ENCODE measurements around the gene CEP57. TPM values are rescaled to one million over a fixed set of nuclear protein-coding genes. Genes with fewer than 3 reads are reported as not detected.

Gene CEP57
- total RNA-seq, 2 donors from 2014 or later, result 23.6 to 26.3 TPM

DNA sequence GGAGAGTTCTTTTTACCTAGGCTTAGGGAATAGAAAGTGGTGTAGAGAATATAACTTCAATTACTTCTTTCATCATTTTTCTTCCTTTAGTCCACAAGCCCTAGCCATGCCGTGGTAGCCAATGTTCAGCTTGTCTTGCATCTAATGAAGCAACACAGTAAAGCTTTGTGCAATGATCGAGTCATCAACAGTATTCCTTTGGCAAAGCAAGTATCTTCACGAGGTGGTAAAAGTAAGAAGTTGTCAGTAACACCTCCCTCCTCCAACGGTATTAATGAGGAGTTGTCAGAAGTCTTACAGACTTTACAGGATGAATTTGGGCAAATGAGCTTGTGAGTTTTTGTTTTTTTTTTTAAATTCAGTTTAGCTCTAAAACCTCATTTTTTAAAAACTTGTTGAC, 37.4 kb downstream of the CEP57 start:
- Histone ChIP-seq H3K36me3 (peaks cover 13% of the 10 kb centered on the region), H3K4me3 (no peak overlapping the region)

DNA sequence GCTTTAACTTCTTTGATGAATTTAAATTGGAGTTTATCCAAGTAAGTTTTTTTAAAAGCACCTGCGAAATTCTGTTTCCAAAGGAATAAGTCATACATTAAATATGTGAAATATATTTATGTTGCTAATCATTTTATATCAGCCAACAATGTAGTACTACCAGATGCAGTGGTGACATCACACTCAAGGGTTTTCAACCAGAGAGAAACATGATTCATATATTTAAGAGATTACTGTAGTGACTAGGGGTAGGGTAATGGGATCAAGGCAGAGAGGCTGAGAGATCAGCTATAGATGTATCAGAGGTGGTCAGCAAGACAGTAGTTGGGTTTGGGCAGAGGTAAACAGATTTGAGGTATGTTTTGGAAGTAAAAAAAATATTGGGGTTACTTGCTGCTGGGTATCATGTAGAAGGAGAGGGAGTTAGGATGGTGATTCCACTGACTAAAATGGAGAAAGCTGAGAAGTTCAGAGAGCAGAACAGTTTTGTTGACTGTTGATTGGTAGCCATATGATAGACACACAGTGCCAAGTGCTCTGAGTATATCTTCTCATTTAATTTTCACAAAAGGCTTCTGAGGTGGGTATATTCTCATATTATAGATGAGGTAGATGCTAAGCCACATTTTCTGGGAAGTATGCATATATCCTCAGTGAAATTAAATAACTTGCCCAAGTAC, 39.4 kb downstream of the CEP57 start:
- Histone ChIP-seq H3K27me3 (replicated peaks; ENCODE audit: insufficient read depth) (no peaks in the 10 kb centered on the region), H3K4me1 (ENCODE audit: control insufficient read depth in 1 of 2, low read depth in 2 of 2) (no peaks in the 10 kb centered on the region), H3K9me3 (no peaks in the 10 kb centered on the region), H3K4me3 (no peak overlapping the region), H3K36me3 (peaks cover 17% of the 10 kb centered on the region), H3K27ac (no peak overlapping the region)
- DNase-seq (ENCODE audit: low spot score) (no peak), ATAC-seq (ENCODE audit: insufficient number of reproducible peaks, low FRiP score, low read depth) (no peak)
- TF ChIP-seq, protein P1, sequence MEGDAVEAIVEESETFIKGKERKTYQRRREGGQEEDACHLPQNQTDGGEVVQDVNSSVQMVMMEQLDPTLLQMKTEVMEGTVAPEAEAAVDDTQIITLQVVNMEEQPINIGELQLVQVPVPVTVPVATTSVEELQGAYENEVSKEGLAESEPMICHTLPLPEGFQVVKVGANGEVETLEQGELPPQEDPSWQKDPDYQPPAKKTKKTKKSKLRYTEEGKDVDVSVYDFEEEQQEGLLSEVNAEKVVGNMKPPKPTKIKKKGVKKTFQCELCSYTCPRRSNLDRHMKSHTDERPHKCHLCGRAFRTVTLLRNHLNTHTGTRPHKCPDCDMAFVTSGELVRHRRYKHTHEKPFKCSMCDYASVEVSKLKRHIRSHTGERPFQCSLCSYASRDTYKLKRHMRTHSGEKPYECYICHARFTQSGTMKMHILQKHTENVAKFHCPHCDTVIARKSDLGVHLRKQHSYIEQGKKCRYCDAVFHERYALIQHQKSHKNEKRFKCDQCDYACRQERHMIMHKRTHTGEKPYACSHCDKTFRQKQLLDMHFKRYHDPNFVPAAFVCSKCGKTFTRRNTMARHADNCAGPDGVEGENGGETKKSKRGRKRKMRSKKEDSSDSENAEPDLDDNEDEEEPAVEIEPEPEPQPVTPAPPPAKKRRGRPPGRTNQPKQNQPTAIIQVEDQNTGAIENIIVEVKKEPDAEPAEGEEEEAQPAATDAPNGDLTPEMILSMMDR (IDR thresholded peaks at IDR 0.05), result no peak

More for the DNA sequence above, 37.4 kb downstream of the CEP57 start:
- no peaks in the 10 kb centered on the region for H3K9me3 ChIP-seq
- H3K27ac ChIP-seq, result no peak overlapping the region
- no peaks in the 10 kb centered on the region for H3K4me1 ChIP-seq (ENCODE audit: control insufficient read depth in 1 of 2, low read depth in 2 of 2)
- TF ChIP-seq, protein P1 (IDR thresholded peaks at IDR 0.05), result no peak
- no peaks in the 10 kb centered on the region for H3K27me3 ChIP-seq (replicated peaks; ENCODE audit: insufficient read depth)
- ATAC-seq (ENCODE audit: insufficient number of reproducible peaks, low FRiP score, low read depth) (no peak), DNase-seq (ENCODE audit: low spot score) (no peak)

DNA sequence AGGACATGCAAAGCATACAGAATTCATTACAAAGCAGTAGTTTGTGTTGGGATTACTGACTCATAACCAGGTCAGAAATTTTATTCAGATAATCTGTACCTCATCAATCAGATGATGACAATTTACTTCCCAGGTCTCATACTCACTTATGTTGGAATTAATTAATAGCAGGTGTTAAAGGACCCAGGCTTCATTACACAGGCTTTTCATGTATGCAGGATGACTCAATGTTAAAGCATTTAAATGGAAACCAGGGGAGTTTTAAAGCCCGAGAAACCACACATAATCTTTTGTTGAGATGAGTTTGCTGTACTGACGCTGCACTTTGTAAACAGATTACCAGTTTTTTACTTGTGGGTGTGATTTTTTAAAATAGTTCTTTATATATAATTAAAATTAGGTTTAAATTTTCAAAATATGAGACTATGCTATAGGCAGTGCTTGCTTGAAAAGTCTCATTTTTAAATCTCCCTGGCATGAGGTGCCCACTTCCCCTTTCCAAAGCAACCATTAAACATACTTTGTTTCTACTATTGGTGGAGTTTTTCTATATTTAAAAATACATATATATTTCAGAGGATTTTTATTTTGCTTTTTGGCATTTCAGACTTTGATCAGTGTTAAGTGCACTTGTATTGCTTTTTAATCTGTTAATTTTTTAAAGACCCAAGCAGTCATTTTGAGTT, 41.0 kb downstream of the CEP57 start:
- H3K4me1 ChIP-seq (ENCODE audit: control insufficient read depth in 1 of 2, low read depth in 2 of 2), result peaks cover 0 to 6% of the 10 kb centered on the region in 2 donors
- H3K9me3 ChIP-seq, result no peaks in the 10 kb centered on the region
- TF ChIP-seq, protein P1 (IDR thresholded peaks at IDR 0.05), result no peak
- ATAC-seq (ENCODE audit: insufficient number of reproducible peaks, low FRiP score, low read depth) (no peak), DNase-seq (ENCODE audit: low spot score) (no peak)
- no peaks in the 10 kb centered on the region for H3K27me3 ChIP-seq (replicated peaks; ENCODE audit: insufficient read depth)
- peaks cover 19% of the 10 kb centered on the region for H3K36me3 ChIP-seq
- no peak overlapping the region for H3K4me3 ChIP-seq
- no peak overlapping the region for H3K27ac ChIP-seq

DNA sequence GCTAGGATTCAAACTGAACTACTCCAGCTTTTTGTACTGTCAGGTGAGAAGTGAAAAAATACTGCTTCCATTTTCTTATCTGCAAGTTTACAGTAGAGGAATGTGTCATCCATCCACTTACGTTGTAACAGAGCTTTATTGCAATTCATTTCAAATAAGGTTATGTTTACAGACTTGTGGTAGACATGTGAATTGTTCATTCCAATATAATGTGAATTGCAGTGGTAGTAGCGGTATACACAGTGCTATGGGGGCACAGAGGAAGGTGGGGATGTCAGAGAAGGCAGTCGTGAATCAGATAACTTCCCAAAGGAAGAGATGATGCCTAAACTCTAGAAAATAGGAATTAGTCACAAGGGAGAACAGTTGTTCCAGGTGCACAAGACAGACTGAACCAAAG, 42.5 kb downstream of the CEP57 start:
- no peaks in the 10 kb centered on the region for H3K9me3 ChIP-seq
- H3K36me3 ChIP-seq, result peaks cover 22% of the 10 kb centered on the region
- H3K27ac ChIP-seq, result no peak overlapping the region
- TF ChIP-seq, protein P1 (IDR thresholded peaks at IDR 0.05), result no peak
- no peak for ATAC-seq (ENCODE audit: insufficient number of reproducible peaks, low FRiP score, low read depth)
- no peaks in the 10 kb centered on the region for H3K27me3 ChIP-seq (replicated peaks; ENCODE audit: insufficient read depth)
- H3K4me3 ChIP-seq, result no peak overlapping the region
- DNase-seq (ENCODE audit: low spot score), result no peak
- peaks cover 0 to 6% of the 10 kb centered on the region in 2 donors for H3K4me1 ChIP-seq (ENCODE audit: control insufficient read depth in 1 of 2, low read depth in 2 of 2)

DNA sequence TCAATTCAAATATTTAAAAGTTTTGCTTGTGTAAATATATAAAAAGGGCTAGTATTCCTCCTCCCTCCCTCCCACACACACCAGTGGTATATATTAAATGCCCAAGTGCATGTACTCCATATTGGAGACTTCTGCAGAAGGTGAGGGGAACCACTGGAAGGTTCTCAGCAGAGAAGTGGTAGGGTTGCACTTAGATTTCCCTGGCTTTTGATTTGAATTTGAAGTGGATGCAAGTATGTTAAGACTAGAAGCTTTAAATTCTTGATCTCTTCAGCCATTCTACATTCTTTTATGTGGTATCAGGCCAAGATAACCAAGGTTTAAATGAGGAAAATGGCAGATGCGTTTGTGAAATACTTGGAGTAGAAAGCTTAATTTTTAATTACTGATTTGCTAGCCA, 43.1 kb downstream of the CEP57 start:
- H3K4me1 ChIP-seq (ENCODE audit: control insufficient read depth in 1 of 2, low read depth in 2 of 2), result peaks cover 0 to 6% of the 10 kb centered on the region in 2 donors
- no peak overlapping the region for H3K4me3 ChIP-seq
- no peak overlapping the region for H3K27ac ChIP-seq
- no peaks in the 10 kb centered on the region for H3K9me3 ChIP-seq
- H3K27me3 ChIP-seq (replicated peaks; ENCODE audit: insufficient read depth), result no peaks in the 10 kb centered on the region
- H3K36me3 ChIP-seq, result peaks cover 18% of the 10 kb centered on the region
- DNase-seq (ENCODE audit: low spot score) (no peak), ATAC-seq (ENCODE audit: insufficient number of reproducible peaks, low FRiP score, low read depth) (no peak)
- TF ChIP-seq, protein P1 (IDR thresholded peaks at IDR 0.05), result no peak

All from thoracic aorta (tissue), 2 donors.